DND-41 (cell line): ENCODE measurements around the gene HOGA1.

Experiments
- ATAC-seq: fragments of 200-7000 bp; cut with Tn5 transposase; 3 replicates; pipeline ENCODE4 v1.9.1; 2021; ENCODE audit warnings: low read depth; ENCODE audit not compliant: insufficient read depth
- DNase-seq: peaks from one replicate; pipeline ENCODE4 v3.0.0-alpha.2; 2020
- H2AFZ ChIP-seq: 2 replicates; pipeline ENCODE4 v1.6.0; 2012; ENCODE audit warnings: low read depth, low read length
- H3K27ac ChIP-seq: 2 replicates; pipeline ENCODE4 v1.5.1; 2012; ENCODE audit warnings: low read length, inconsistent platforms
- H3K27me3 ChIP-seq: fragments of 200-600 bp; sonication (generic); 2 replicates; pipeline ENCODE4 v1.6.0; 2012; ENCODE audit warnings: low read length, mild to moderate bottlenecking, inconsistent platforms; ENCODE audit not compliant: insufficient read depth, poor library complexity
- H3K36me3 ChIP-seq: 2 replicates; pipeline ENCODE4 v1.5.1; 2012; ENCODE audit warnings: low read length, inconsistent platforms; ENCODE audit not compliant: insufficient read depth
- H3K4me1 ChIP-seq: 2 replicates; pipeline ENCODE4 v1.5.1; 2012; ENCODE audit warnings: mild to moderate bottlenecking, low read length; ENCODE audit not compliant: insufficient read depth
- H3K4me2 ChIP-seq: 2 replicates; pipeline ENCODE4 v1.6.0; 2012; ENCODE audit warnings: mild to moderate bottlenecking, moderate library complexity, low read length, inconsistent platforms; ENCODE audit not compliant: insufficient read depth
- H3K4me3 ChIP-seq, 2 experiments: fragments of 200-600 bp in 1 of 2; shearing (Covaris generic) in 1 of 2; 2 replicates each; pipeline ENCODE4 v1.5.1; 2012 to 2016; ENCODE audit warnings: inconsistent platforms in 2 of 2, low read length in 2 of 2, mild to moderate bottlenecking in 2 of 2, low read depth in 1 of 2, moderate library complexity in 1 of 2
- H3K79me2 ChIP-seq: 2 replicates; pipeline ENCODE4 v1.6.0; 2012; ENCODE audit warnings: low read length, inconsistent platforms; ENCODE audit not compliant: insufficient read depth
- H3K9ac ChIP-seq: 2 replicates; pipeline ENCODE4 v1.6.0; 2012; ENCODE audit warnings: low read depth, mild to moderate bottlenecking, inconsistent platforms, low read length, moderate library complexity
- H3K9me3 ChIP-seq: 2 replicates; pipeline ENCODE4 v1.5.1; 2012; ENCODE audit warnings: low read length, moderate library complexity, mild to moderate bottlenecking, inconsistent platforms; ENCODE audit not compliant: insufficient read depth, severe bottlenecking
- H4K20me1 ChIP-seq: 2 replicates; pipeline ENCODE4 v1.6.0; 2012; ENCODE audit warnings: low read length; ENCODE audit not compliant: insufficient read depth
- CTCF ChIP-seq: IDR thresholded peaks from 2 replicates; pipeline ENCODE4 v1.5.1; 2012; ENCODE audit warnings: borderline replicate concordance, low read length, moderate library complexity, mild to moderate bottlenecking; ENCODE audit not compliant: poor library complexity, severe bottlenecking; ENCODE audit errors: extremely low read depth
- EZH2 ChIP-seq: IDR thresholded peaks from 3 replicates; pipeline ENCODE4 v1.6.1; 2012; ENCODE audit warnings: borderline replicate concordance, low read depth, mild to moderate bottlenecking, moderate library complexity, low read length, inconsistent platforms; ENCODE audit not compliant: severe bottlenecking

Gene HOGA1

GRCh38 chr10:97623277-97623676 lies 39.1 kb downstream of the HOGA1 start:
- Histone ChIP-seq H4K20me1 (no peaks in the 10 kb centered on the region), H3K9me3 (no peaks in the 10 kb centered on the region), H3K4me2 (no peak overlapping the region), H3K4me1 (no peaks in the 10 kb centered on the region), H2AFZ (no peak overlapping the region), H3K9ac (no peak overlapping the region), H3K79me2 (no peaks in the 10 kb centered on the region), H3K27ac (no peak overlapping the region), H3K36me3 (no peaks in the 10 kb centered on the region), H3K4me3 (no peak overlapping the region), H3K27me3 (peaks cover 2% of the 10 kb centered on the region)
- ATAC-seq: no peak
- DNase-seq: no peak
- no peak for TF ChIP-seq EZH2
- no peak for TF ChIP-seq CTCF

GRCh38 chr10:97627731-97628130 lies 43.5 kb downstream of the HOGA1 start:
- DNase-seq (no peak), ATAC-seq (no peak)
- H3K79me2 ChIP-seq: no peaks in the 10 kb centered on the region
- no peak overlapping the region for H3K9ac ChIP-seq
- no peaks in the 10 kb centered on the region for H3K9me3 ChIP-seq
- H3K4me2 ChIP-seq: no peak overlapping the region
- TF ChIP-seq CTCF (no peak), EZH2 (no peak)
- peaks cover 2% of the 10 kb centered on the region for H3K27me3 ChIP-seq
- H4K20me1 ChIP-seq: no peaks in the 10 kb centered on the region
- no peak overlapping the region for H3K4me3 ChIP-seq
- H2AFZ ChIP-seq: no peak overlapping the region
- no peaks in the 10 kb centered on the region for H3K4me1 ChIP-seq
- no peak overlapping the region for H3K27ac ChIP-seq
- H3K36me3 ChIP-seq: no peaks in the 10 kb centered on the region

GRCh38 chr10:97628228-97628627 lies 44.0 kb downstream of the HOGA1 start:
- no peak for DNase-seq
- no peaks in the 10 kb centered on the region for H3K4me1 ChIP-seq
- no peak for ATAC-seq
- no peaks in the 10 kb centered on the region for H3K36me3 ChIP-seq
- H3K9me3 ChIP-seq: no peaks in the 10 kb centered on the region
- H3K4me2 ChIP-seq: no peak overlapping the region
- H2AFZ ChIP-seq: no peak overlapping the region
- H3K27me3 ChIP-seq: peaks cover 2% of the 10 kb centered on the region
- no peak overlapping the region for H3K4me3 ChIP-seq
- no peaks in the 10 kb centered on the region for H3K79me2 ChIP-seq
- H4K20me1 ChIP-seq: no peaks in the 10 kb centered on the region
- no peak for TF ChIP-seq CTCF
- no peak for TF ChIP-seq EZH2
- H3K9ac ChIP-seq: no peak overlapping the region
- H3K27ac ChIP-seq: no peak overlapping the region

GRCh38 chr10:97629289-97629688 lies 45.1 kb downstream of the HOGA1 start:
- Histone ChIP-seq H3K79me2 (no peaks in the 10 kb centered on the region), H3K4me1 (no peaks in the 10 kb centered on the region), H3K27ac (no peak overlapping the region), H3K27me3 (peaks cover 2% of the 10 kb centered on the region), H3K4me2 (no peak overlapping the region), H3K4me3 (no peak overlapping the region), H3K36me3 (no peaks in the 10 kb centered on the region), H2AFZ (no peak overlapping the region), H3K9ac (no peak overlapping the region), H3K9me3 (no peaks in the 10 kb centered on the region), H4K20me1 (no peaks in the 10 kb centered on the region)
- ATAC-seq: no peak
- no peak for TF ChIP-seq CTCF
- no peak for TF ChIP-seq EZH2
- no peak for DNase-seq
